Renal cortical epithelial cell (primary cell): ENCODE measurements around the gene MAPK10. TPM values are rescaled to one million over a fixed set of nuclear protein-coding genes. Genes with fewer than 3 reads are reported as not detected.

Experiments
- DNase-seq: peaks from one replicate; pipeline ENCODE4 v3.0.0-alpha.2; 2011; ENCODE audit warnings: low read depth
- total RNA-seq: library from RNA; depleted of rRNA; stranded (reverse); fragments of >200 nt; gene quantifications from 2 replicates; pipeline ENCODE4 v1.2.3, GENCODE V29; 2014

MAPK10 gene
- total RNA-seq, 1 donor from 2014 or later: 42.9 TPM

- DNase-seq: no peak
These were observed 81.7 kb downstream of the MAPK10 start for GRCh38 chr4:86278126-86278525.

GRCh38 chr4:86274642-86275041 lies 85.2 kb downstream of the MAPK10 start:
- DNase-seq: no peak

- no peak for DNase-seq
These were observed 87.2 kb downstream of the MAPK10 start for GRCh38 chr4:86272669-86273068.

GRCh38 chr4:86271057-86271456 lies 88.8 kb downstream of the MAPK10 start:
- DNase-seq: no peak

GRCh38 chr4:86269354-86269753 lies 90.5 kb downstream of the MAPK10 start:
- no peak for DNase-seq

- DNase-seq: no peak
These were observed 95.6 kb downstream of the MAPK10 start for GRCh38 chr4:86264241-86264640.

GRCh38 chr4:86261636-86262035 lies 98.2 kb downstream of the MAPK10 start:
- DNase-seq: no peak

GRCh38 chr4:86256086-86256485 lies 103.8 kb downstream of the MAPK10 start:
- DNase-seq: no peak

- no peak for DNase-seq
These were observed 109.2 kb downstream of the MAPK10 start for GRCh38 chr4:86250619-86251018.

GRCh38 chr4:86250006-86250405 lies 109.8 kb downstream of the MAPK10 start:
- no peak for DNase-seq

- DNase-seq: no peak
These were observed 110.8 kb downstream of the MAPK10 start for GRCh38 chr4:86249074-86249473.

GRCh38 chr4:86247906-86248305 lies 111.9 kb downstream of the MAPK10 start:
- no peak for DNase-seq

GRCh38 chr4:86247320-86247719 lies 112.5 kb downstream of the MAPK10 start:
- DNase-seq: no peak

GRCh38 chr4:86243750-86244149 lies 116.1 kb downstream of the MAPK10 start:
- DNase-seq: no peak

GRCh38 chr4:86242677-86243076 lies 117.2 kb downstream of the MAPK10 start:
- no peak for DNase-seq

GRCh38 chr4:86235549-86235948 lies 124.3 kb downstream of the MAPK10 start:
- no peak for DNase-seq

- peak; percentile 8 for DNase-seq
These were observed 126.2 kb downstream of the MAPK10 start for GRCh38 chr4:86233681-86234080.

- DNase-seq: no peak
These were observed 126.8 kb downstream of the MAPK10 start for GRCh38 chr4:86233090-86233489.

- DNase-seq: peak; percentile 27
These were observed 136.4 kb downstream of the MAPK10 start for GRCh38 chr4:86223472-86223871.

- DNase-seq: peak; percentile 37
These were observed 138.9 kb downstream of the MAPK10 start for GRCh38 chr4:86221002-86221401.

GRCh38 chr4:86220121-86220520 lies 139.7 kb downstream of the MAPK10 start:
- no peak for DNase-seq

GRCh38 chr4:86218746-86219473 lies 140.9 kb downstream of the MAPK10 start:
- DNase-seq: peak; percentile 48

- DNase-seq: no peak
These were observed 156.7 kb downstream of the MAPK10 start for GRCh38 chr4:86203176-86203575.

GRCh38 chr4:86185659-86186058 lies 174.2 kb downstream of the MAPK10 start:
- no peak for DNase-seq
